Measurements from ENCODE around the gene KDM2B.

The KDM2B gene

GRCh38 chr12:121618659-121619233, 37.9 kb upstream of the KDM2B start:
- DNase-seq (ENCODE audit: extremely low read depth, low read depth): no peak
- TF ChIP-seq CTCF (IDR thresholded peaks at IDR 0.05; ENCODE audit: low read depth, low read length): no peak

GRCh38 chr12:121614872-121615467, 34.1 kb upstream of the KDM2B start:
- no peak for DNase-seq (ENCODE audit: extremely low read depth, low read depth)
- no peak for TF ChIP-seq CTCF (IDR thresholded peaks at IDR 0.05; ENCODE audit: low read depth, low read length)

- DNase-seq (ENCODE audit: extremely low read depth, low read depth): no peak
- TF ChIP-seq CTCF (IDR thresholded peaks at IDR 0.05; ENCODE audit: low read depth, low read length): no peak
These were observed 32.6 kb upstream of the KDM2B start for GRCh38 chr12:121613462-121613861.

GRCh38 chr12:121611306-121611705, 30.5 kb upstream of the KDM2B start:
- DNase-seq (ENCODE audit: extremely low read depth, low read depth): no peak
- TF ChIP-seq CTCF (IDR thresholded peaks at IDR 0.05; ENCODE audit: low read depth, low read length): no peak

GRCh38 chr12:121610239-121611149, 29.7 kb upstream of the KDM2B start:
- DNase-seq (ENCODE audit: extremely low read depth, low read depth): no peak
- TF ChIP-seq CTCF (IDR thresholded peaks at IDR 0.05; ENCODE audit: low read depth, low read length): no peak

GRCh38 chr12:121608301-121608700, 27.5 kb upstream of the KDM2B start:
- TF ChIP-seq CTCF (IDR thresholded peaks at IDR 0.05; ENCODE audit: low read depth, low read length): no peak
- DNase-seq (ENCODE audit: extremely low read depth, low read depth): no peak

GRCh38 chr12:121603581-121603980, 22.8 kb upstream of the KDM2B start:
- DNase-seq (ENCODE audit: extremely low read depth, low read depth): no peak
- TF ChIP-seq CTCF (IDR thresholded peaks at IDR 0.05; ENCODE audit: low read depth, low read length): no peak

All from AG09319 (cell line).